Type B pancreatic cell (in vitro differentiated cells): ENCODE measurements around the gene ASIC2. TPM values are rescaled to one million over a fixed set of nuclear protein-coding genes. Genes with fewer than 3 reads are reported as not detected.

Source experiments
- DNase-seq: peaks from one replicate; pipeline ENCODE4 v3.0.0; 2021; ENCODE audit warnings: mixed read lengths; ENCODE audit not compliant: unreplicated experiment; ENCODE audit errors: extremely low spot score
- H3K27ac Mint-ChIP-seq: 2 replicates; pipeline ENCODE4 v1.8.0; 2021; ENCODE audit warnings: mild to moderate bottlenecking, mixed read lengths
- H3K27me3 Mint-ChIP-seq: 2 replicates; pipeline ENCODE4 v1.8.0; 2021; ENCODE audit warnings: mixed read lengths
- H3K36me3 Mint-ChIP-seq: 2 replicates; pipeline ENCODE4 v1.8.0; 2021; ENCODE audit warnings: mixed read lengths
- H3K4me1 Mint-ChIP-seq: one replicate; pipeline ENCODE4 v1.8.0; 2021; ENCODE audit warnings: mixed read lengths; ENCODE audit not compliant: unreplicated experiment
- H3K4me3 Mint-ChIP-seq: 2 replicates; pipeline ENCODE4 v1.8.0; 2021; ENCODE audit warnings: mild to moderate bottlenecking, mixed read lengths
- H3K9me3 Mint-ChIP-seq: 2 replicates; pipeline ENCODE4 v1.8.0; 2021; ENCODE audit warnings: mixed read lengths
- CTCF ChIP-seq: fragments of 200-600 bp; sonication (generic); conservative IDR thresholded peaks from 2 replicates; pipeline ENCODE4 v1.5.0; 2021; ENCODE audit warnings: antibody characterized with exemption, mild to moderate bottlenecking
- total RNA-seq: library from RNA; stranded (reverse); gene quantifications from 2 replicates; pipeline ENCODE4 v1.2.1, GENCODE V29; 2021; ENCODE audit warnings: low replicate concordance

Gene ASIC2
- total RNA-seq, 1 donor from 2014 or later = 3.4 TPM

GRCh38 chr17:33294994-33295393 lies 1.9 kb upstream of the ASIC2 start:
- Mint-ChIP-seq H3K4me1 (no peaks in the 10 kb centered on the region), H3K27ac (no peak overlapping the region), H3K27me3 (peaks cover 68% of the 10 kb centered on the region), H3K4me3 (no peak overlapping the region), H3K9me3 (no peaks in the 10 kb centered on the region), H3K36me3 (no peaks in the 10 kb centered on the region)
- DNase-seq = no peak
- TF ChIP-seq CTCF = no peak

- H3K4me3 Mint-ChIP-seq = peak overlapping the region; percentile 83
- H3K27ac Mint-ChIP-seq = no peak overlapping the region
- peaks cover 86% of the 10 kb centered on the region for H3K27me3 Mint-ChIP-seq
- no peak for DNase-seq
- H3K4me1 Mint-ChIP-seq = no peaks in the 10 kb centered on the region
- no peaks in the 10 kb centered on the region for H3K9me3 Mint-ChIP-seq
- peak; percentile 71 for TF ChIP-seq CTCF
- H3K36me3 Mint-ChIP-seq = no peaks in the 10 kb centered on the region
These were observed 704 bp downstream of the ASIC2 start for GRCh38 chr17:33292201-33292980.

- Mint-ChIP-seq H3K9me3 (no peaks in the 10 kb centered on the region), H3K4me3 (peak overlapping the region; percentile 93), H3K4me1 (no peaks in the 10 kb centered on the region), H3K27ac (no peak overlapping the region), H3K27me3 (peaks cover 85% of the 10 kb centered on the region), H3K36me3 (no peaks in the 10 kb centered on the region)
- peak; percentile 70 for DNase-seq
- TF ChIP-seq CTCF = peak; percentile 28
These were observed 1.6 kb downstream of the ASIC2 start for GRCh38 chr17:33291248-33292200.

GRCh38 chr17:33290253-33290652 lies 2.8 kb downstream of the ASIC2 start:
- DNase-seq = no peak
- TF ChIP-seq CTCF = no peak
- Mint-ChIP-seq H3K27ac (no peak overlapping the region), H3K9me3 (no peaks in the 10 kb centered on the region), H3K4me3 (peak overlapping the region; percentile 93), H3K27me3 (peaks cover 87% of the 10 kb centered on the region), H3K4me1 (no peaks in the 10 kb centered on the region), H3K36me3 (no peaks in the 10 kb centered on the region)

- DNase-seq = no peak
- Mint-ChIP-seq H3K36me3 (no peaks in the 10 kb centered on the region), H3K27me3 (peaks cover 83% of the 10 kb centered on the region), H3K4me3 (no peak overlapping the region), H3K4me1 (no peaks in the 10 kb centered on the region), H3K9me3 (no peaks in the 10 kb centered on the region), H3K27ac (no peak overlapping the region)
- no peak for TF ChIP-seq CTCF
These were observed 4.1 kb downstream of the ASIC2 start for GRCh38 chr17:33288954-33289353.
